ENCODE results near the gene ADM5.
"Not testable (repeated sequence)": the region's sequence is repeated elsewhere in the genome, so short reads cannot be mapped to it uniquely, and the experiment has no call there.

ADM5 gene

GRCh38 chr19:49701271-49701786 is 11.9 kb downstream of the ADM5 start:
- no peak for DNase-seq (ENCODE audit: low spot score)

GRCh38 chr19:49704888-49705642 is 15.7 kb downstream of the ADM5 start:
- DNase-seq (ENCODE audit: low spot score): no peak

GRCh38 chr19:49705919-49706318 is 16.5 kb downstream of the ADM5 start:
- no peak for DNase-seq (ENCODE audit: low spot score)

GRCh38 chr19:49710372-49710951 is 21.1 kb downstream of the ADM5 start:
- DNase-seq (ENCODE audit: low spot score): no peak

- DNase-seq (ENCODE audit: low spot score): no peak
Observed at GRCh38 chr19:49712397-49712859, 23.0 kb downstream of the ADM5 start.

- no peak for DNase-seq (ENCODE audit: low spot score)
Observed at GRCh38 chr19:49713236-49713845, 23.9 kb downstream of the ADM5 start.

GRCh38 chr19:49716154-49716553 is 26.8 kb downstream of the ADM5 start:
- DNase-seq (ENCODE audit: low spot score): no peak

GRCh38 chr19:49718511-49718910 is 29.1 kb downstream of the ADM5 start:
- no peak for DNase-seq (ENCODE audit: low spot score)

- no peak for DNase-seq (ENCODE audit: low spot score)
Observed at GRCh38 chr19:49718991-49719390, 29.6 kb downstream of the ADM5 start.

GRCh38 chr19:49719420-49719819 is 30.0 kb downstream of the ADM5 start:
- not testable (repeated sequence) for DNase-seq (ENCODE audit: low spot score)

- DNase-seq (ENCODE audit: low spot score): no peak
Observed at GRCh38 chr19:49727217-49728030, 38.0 kb downstream of the ADM5 start.

GRCh38 chr19:49730166-49730565 is 40.8 kb downstream of the ADM5 start:
- DNase-seq (ENCODE audit: low spot score): no peak

- DNase-seq (ENCODE audit: low spot score): no peak
Observed at GRCh38 chr19:49738268-49738667, 48.9 kb downstream of the ADM5 start.

- no peak for DNase-seq (ENCODE audit: low spot score)
Observed at GRCh38 chr19:49739098-49739497, 49.7 kb downstream of the ADM5 start.

- DNase-seq (ENCODE audit: low spot score): no peak
Observed at GRCh38 chr19:49739933-49740332, 50.5 kb downstream of the ADM5 start.

Data from CD4-positive, alpha-beta T cell treated with Interleukin-15 for 4 hours (primary cell).